ENCODE data around the gene PRPS1.

DNA sequence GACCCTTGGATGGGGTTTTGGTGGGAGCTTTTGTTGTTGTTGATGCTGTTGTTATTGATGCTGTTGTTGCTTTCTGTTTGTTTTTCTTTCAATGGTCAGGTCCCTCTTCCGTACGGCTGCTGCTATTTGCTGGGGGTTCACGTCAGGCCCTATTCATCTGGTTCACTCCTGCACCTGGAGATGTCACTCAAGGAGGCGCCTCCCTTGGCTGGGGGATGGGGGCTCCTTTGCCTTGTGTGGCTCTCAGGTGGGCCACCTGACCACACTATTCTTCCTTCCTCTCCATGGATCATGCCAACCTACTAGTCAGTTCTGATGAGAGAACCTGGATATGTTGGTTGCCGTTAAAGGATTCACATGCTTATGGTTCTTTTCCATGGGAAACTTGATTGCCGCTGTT, 39.1 kb upstream of the PRPS1 start:
- TF ChIP-seq POLR2AphosphoS5 (IDR thresholded peaks at IDR 0.05; ENCODE audit: low read depth, low read length) (no peak), TAF1 (IDR thresholded peaks at IDR 0.05; ENCODE audit: low read depth, low read length) (no peak)

All from GM12891 (cell line).